Measurements from ENCODE around the gene KCNA3.
A peak's percentile ranks its signal among the peaks of the same experiment; 100 is the strongest.

Gene KCNA3

DNA sequence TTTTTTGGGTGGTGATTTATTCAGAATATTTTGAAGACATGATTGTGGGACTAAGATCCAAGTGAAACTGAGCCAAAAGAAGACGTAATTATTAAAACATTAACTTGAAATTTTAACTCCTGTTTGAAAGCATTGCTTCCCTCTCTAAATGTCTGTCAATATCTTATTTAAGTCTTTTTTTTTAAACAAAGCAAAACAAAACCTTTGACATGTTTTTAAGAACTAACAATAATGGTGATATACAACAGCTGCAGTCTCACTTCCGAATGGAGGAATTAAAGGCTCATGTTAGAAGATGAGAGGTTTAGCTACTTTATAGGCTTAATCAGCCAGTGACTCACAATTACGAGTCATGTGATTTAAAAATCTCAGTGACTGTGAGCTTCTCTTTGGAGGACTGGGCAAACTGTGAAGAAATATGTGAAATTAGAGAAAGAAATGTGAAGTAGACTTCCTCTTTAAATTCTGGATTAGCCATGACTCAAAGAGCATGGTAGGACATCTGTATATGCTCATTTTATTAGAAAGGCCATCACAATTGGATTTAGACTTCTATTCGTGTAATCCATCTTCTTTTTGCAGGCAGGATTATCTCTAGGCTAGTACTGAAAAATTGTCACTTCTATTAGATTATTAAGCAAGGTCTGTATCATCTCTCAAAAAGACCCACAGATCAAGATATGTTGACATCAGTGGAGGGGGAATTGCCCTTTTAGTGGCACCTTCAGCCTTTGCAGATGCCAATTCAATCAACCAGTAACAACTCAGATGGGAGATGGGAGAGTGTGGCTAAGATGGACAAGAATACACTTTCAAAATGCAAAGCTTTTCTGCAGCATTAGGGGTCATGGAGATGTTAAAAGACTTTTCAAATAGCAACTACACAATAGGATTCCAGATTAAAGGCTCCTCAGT is 28.7 kb downstream of the KCNA3 start:
- peaks cover 21% of the 10 kb centered on the region for H3K4me1 ChIP-seq (ENCODE audit: insufficient read depth, low read length)
- H2AFZ ChIP-seq (ENCODE audit: low read depth, low read length), result no peak overlapping the region
- H3K27me3 ChIP-seq (ENCODE audit: insufficient read depth, low read length), result no peaks in the 10 kb centered on the region
- no peaks in the 10 kb centered on the region for H3K9me3 ChIP-seq (ENCODE audit: low read length)
- H3K4me3 ChIP-seq (ENCODE audit: low read length), result no peak overlapping the region
- no peaks in the 10 kb centered on the region for H3K36me3 ChIP-seq (ENCODE audit: insufficient read depth, low read length)

DNA sequence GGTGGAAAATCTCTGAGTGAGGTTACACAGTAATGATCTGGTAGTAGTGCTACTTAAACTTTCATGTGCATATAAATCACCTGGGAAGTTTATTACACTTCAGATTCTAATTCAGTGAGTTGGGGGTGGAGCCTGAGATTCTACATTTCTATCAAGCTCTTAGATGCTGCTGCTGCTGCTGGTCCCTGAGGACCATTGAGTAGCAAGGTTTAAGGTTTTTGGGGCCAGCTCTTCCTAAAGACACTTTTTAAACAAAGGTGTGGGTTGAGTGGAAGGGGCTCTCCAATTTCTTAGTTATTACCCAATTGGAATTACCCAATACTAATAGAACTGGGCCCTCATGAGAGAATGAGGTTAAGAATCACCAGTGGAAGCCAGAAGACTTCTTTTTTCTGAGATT is 29.5 kb downstream of the KCNA3 start:
- H3K36me3 ChIP-seq (ENCODE audit: insufficient read depth, low read length), result no peaks in the 10 kb centered on the region
- H3K9me3 ChIP-seq (ENCODE audit: low read length), result no peaks in the 10 kb centered on the region
- H3K4me3 ChIP-seq (ENCODE audit: low read length), result no peak overlapping the region
- H3K4me1 ChIP-seq (ENCODE audit: insufficient read depth, low read length), result peaks cover 21% of the 10 kb centered on the region
- H2AFZ ChIP-seq (ENCODE audit: low read depth, low read length), result no peak overlapping the region
- H3K27me3 ChIP-seq (ENCODE audit: insufficient read depth, low read length), result no peaks in the 10 kb centered on the region

DNA sequence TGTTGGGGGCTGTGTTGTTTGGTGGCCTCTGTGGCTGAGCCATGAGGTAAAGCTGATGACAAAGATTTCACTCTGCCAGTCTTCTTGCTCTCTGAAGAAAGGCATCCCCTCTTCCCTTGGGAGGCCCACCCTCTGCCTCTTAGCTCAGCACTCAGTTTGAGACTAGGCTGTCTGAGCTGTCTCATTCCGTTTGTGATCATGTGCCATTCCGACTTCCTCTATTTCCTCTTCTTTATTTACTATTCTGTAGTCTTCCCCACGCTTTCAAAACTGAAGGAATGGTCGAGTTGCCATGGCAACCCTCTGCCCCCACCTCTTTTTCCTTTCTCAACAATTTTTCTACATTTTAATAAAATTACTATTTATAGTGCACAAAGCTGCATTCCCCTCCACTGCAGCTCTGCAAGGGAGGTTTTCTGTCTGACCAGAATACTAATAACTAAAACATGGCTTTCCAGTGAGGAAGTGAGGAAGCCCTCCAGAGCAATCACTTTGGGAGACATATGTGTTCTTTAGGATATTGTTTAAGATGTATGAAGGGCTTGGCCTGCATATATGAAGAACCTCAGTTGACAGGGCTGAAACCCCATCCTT is 30.8 kb downstream of the KCNA3 start:
- Histone ChIP-seq H3K36me3 (ENCODE audit: insufficient read depth, low read length) (no peaks in the 10 kb centered on the region), H3K4me3 (ENCODE audit: low read length) (no peak overlapping the region), H2AFZ (ENCODE audit: low read depth, low read length) (peak overlapping the region; percentile 67)

DNA sequence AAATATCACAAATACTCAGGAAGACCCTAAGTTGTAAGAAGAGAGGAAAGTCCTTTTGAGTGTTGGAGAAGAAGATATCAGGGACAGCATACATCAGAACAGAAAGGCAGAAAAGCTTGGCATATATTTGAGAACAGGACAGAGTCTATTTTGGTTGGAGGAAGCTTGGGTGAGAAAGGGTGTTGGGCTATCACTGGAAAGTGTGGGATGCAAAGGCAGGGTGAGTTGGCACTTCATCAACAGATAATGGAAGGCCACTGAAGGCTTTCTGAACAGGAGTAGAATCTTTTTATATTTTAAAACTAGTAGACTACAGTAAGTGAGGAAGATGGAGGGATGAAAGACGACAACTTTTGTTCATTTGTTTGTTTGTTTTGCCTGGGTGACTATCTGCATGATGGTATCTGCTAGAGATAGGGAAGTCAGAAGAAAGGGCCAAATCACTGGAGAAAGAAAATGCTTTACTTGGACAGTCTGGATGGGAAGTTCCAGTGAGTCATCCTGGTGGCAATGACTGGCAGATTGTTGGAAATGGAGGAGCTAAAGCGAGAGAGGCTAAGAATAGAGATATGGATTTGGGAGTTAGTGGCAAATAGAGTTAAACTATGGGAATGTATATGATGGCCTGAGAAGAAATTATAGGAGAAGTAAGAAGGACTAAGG is 34.9 kb downstream of the KCNA3 start:
- Histone ChIP-seq H3K4me1 (ENCODE audit: insufficient read depth, low read length) (peaks cover 15% of the 10 kb centered on the region), H2AFZ (ENCODE audit: low read depth, low read length) (no peak overlapping the region), H3K27me3 (ENCODE audit: insufficient read depth, low read length) (no peaks in the 10 kb centered on the region), H3K9me3 (ENCODE audit: low read length) (no peaks in the 10 kb centered on the region), H3K4me3 (ENCODE audit: low read length) (no peak overlapping the region), H3K36me3 (ENCODE audit: insufficient read depth, low read length) (no peaks in the 10 kb centered on the region)

More for the DNA sequence above, 30.8 kb downstream of the KCNA3 start:
- Histone ChIP-seq H3K4me1 (ENCODE audit: insufficient read depth, low read length) (peaks cover 20% of the 10 kb centered on the region), H3K27me3 (ENCODE audit: insufficient read depth, low read length) (no peaks in the 10 kb centered on the region), H3K9me3 (ENCODE audit: low read length) (no peaks in the 10 kb centered on the region)

DNA sequence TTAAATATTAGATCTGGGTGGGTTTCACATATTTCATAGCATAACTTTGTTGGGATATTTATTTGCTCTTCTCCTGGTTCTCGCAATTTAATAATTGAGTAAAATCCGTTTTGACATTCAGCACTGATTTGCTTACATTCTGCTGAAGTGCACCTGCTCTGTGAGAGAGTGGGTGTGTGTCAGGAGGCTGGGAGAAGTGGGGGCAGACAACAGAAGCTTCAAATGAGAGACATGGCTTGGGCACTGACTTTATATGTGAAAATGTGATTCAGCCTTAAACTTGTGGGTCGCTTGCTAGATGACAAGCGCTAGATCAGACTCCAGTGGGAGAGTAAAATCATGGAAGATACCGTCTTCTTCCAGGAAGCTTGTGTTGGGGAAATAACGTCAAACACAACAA is 36.2 kb downstream of the KCNA3 start:
- Histone ChIP-seq H3K27me3 (ENCODE audit: insufficient read depth, low read length) (no peaks in the 10 kb centered on the region), H3K4me3 (ENCODE audit: low read length) (no peak overlapping the region), H2AFZ (ENCODE audit: low read depth, low read length) (no peak overlapping the region), H3K36me3 (ENCODE audit: insufficient read depth, low read length) (no peaks in the 10 kb centered on the region), H3K4me1 (ENCODE audit: insufficient read depth, low read length) (peaks cover 4% of the 10 kb centered on the region), H3K9me3 (ENCODE audit: low read length) (no peaks in the 10 kb centered on the region)

DNA sequence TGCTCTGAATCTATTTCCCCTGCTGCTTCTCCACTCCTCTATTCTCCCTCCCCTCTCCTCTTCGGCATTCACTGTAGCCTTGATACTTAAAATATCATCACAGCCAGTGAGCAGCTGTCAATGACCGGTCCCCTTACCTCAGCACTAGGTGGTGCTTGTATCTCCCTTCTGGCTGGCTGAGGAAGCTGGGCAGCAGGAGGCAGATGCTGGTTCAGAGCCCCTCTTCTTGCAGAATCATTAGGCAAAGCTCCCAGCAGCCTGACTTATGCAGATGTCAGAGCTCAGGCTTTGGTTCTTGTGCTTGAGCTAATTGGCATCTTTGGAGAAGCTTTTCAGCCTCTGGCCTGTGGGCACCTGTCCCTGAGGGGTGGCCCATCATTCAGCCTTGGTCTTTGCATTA is 36.7 kb downstream of the KCNA3 start:
- H3K27me3 ChIP-seq (ENCODE audit: insufficient read depth, low read length), result no peaks in the 10 kb centered on the region
- H3K9me3 ChIP-seq (ENCODE audit: low read length), result no peaks in the 10 kb centered on the region
- no peak overlapping the region for H2AFZ ChIP-seq (ENCODE audit: low read depth, low read length)
- H3K4me3 ChIP-seq (ENCODE audit: low read length), result no peak overlapping the region
- no peaks in the 10 kb centered on the region for H3K4me1 ChIP-seq (ENCODE audit: insufficient read depth, low read length)
- no peaks in the 10 kb centered on the region for H3K36me3 ChIP-seq (ENCODE audit: insufficient read depth, low read length)

DNA sequence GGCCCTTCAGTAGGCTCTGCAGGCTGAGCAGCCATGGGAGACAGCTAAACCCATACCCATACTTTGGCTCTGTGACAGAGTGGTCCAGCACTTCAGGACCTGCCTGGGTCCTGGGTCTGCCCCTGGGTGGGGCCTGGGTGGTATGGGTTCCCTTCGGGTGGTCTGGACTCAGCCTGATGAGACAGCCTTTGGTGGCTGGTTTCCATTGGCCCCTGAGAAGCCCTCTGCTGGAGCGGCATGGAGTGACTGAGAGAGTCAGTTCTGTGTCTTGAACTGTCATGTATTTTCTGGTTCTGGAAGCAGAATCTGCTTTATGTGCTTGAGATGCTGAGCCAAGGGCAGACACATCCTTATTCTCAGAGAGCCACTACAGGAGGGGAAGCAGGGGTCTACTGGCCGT is 37.3 kb downstream of the KCNA3 start:
- no peaks in the 10 kb centered on the region for H3K9me3 ChIP-seq (ENCODE audit: low read length)

DNA sequence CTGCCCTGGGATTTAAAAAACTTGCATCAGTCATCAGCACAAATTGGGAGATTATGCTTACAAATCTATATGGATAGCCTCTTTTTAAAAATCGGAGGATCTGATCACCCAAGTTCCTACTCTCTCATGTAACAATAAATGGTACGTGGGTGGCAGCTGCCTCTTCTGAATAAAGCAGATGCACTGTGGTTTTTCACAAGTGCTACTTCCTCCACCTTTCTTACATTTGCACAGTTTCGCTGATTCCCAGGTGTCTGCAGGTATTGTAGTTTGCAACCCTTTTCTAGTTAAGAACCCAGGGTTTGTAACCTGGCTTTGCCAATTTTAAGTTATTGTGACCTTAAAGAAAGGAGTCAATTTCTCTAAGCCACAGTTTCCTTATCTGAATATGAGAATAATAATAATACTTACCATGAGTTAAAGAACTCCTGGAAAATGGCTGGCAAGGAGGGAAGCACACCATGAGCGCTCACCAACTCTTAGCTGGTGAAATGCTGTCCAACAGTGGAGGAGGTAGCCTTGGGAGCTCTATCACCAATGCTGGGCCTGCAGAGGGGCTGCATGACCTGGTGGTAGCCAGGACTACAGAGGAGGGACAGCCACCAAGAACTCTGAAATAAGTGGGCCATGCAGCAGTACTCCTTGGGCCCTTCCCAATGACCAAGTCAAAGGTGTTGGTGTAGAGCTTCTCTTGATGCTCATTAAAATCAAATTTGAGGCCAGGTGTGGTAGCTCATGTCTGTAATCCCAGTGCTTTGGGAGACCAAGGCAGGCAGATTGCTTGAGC is 38.4 kb downstream of the KCNA3 start:
- no peak overlapping the region for H2AFZ ChIP-seq (ENCODE audit: low read depth, low read length)
- no peaks in the 10 kb centered on the region for H3K4me1 ChIP-seq (ENCODE audit: insufficient read depth, low read length)
- H3K4me3 ChIP-seq (ENCODE audit: low read length), result no peak overlapping the region
- H3K27me3 ChIP-seq (ENCODE audit: insufficient read depth, low read length), result no peaks in the 10 kb centered on the region
- H3K36me3 ChIP-seq (ENCODE audit: insufficient read depth, low read length), result no peaks in the 10 kb centered on the region
- H3K9me3 ChIP-seq (ENCODE audit: low read length), result no peaks in the 10 kb centered on the region

More for the DNA sequence above, 37.3 kb downstream of the KCNA3 start:
- Histone ChIP-seq H2AFZ (ENCODE audit: low read depth, low read length) (no peak overlapping the region), H3K27me3 (ENCODE audit: insufficient read depth, low read length) (no peaks in the 10 kb centered on the region), H3K4me1 (ENCODE audit: insufficient read depth, low read length) (no peaks in the 10 kb centered on the region), H3K4me3 (ENCODE audit: low read length) (no peak overlapping the region), H3K36me3 (ENCODE audit: insufficient read depth, low read length) (no peaks in the 10 kb centered on the region)

DNA sequence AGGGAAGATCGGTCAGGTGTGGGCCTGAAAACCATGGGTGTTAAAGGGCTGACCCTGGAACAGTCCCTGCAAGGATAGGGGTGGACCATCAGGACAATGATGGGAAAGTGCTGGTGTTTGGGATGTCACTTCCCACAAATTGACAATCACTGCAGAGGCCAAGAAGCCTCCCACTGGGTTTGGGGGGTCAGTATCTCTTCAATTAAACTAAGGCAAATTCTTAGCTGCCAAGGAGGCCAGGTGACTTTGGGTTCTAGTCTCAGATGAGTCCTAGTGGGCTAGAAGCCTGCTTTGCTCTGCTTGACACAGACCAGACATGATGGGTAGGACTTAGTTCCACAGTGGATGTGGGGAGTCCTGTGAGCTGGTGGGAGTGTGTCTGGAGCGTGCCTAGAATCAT is 39.3 kb downstream of the KCNA3 start:
- no peak overlapping the region for H2AFZ ChIP-seq (ENCODE audit: low read depth, low read length)
- no peaks in the 10 kb centered on the region for H3K9me3 ChIP-seq (ENCODE audit: low read length)
- no peaks in the 10 kb centered on the region for H3K36me3 ChIP-seq (ENCODE audit: insufficient read depth, low read length)
- H3K4me3 ChIP-seq (ENCODE audit: low read length), result no peak overlapping the region
- no peaks in the 10 kb centered on the region for H3K27me3 ChIP-seq (ENCODE audit: insufficient read depth, low read length)
- no peaks in the 10 kb centered on the region for H3K4me1 ChIP-seq (ENCODE audit: insufficient read depth, low read length)

DNA sequence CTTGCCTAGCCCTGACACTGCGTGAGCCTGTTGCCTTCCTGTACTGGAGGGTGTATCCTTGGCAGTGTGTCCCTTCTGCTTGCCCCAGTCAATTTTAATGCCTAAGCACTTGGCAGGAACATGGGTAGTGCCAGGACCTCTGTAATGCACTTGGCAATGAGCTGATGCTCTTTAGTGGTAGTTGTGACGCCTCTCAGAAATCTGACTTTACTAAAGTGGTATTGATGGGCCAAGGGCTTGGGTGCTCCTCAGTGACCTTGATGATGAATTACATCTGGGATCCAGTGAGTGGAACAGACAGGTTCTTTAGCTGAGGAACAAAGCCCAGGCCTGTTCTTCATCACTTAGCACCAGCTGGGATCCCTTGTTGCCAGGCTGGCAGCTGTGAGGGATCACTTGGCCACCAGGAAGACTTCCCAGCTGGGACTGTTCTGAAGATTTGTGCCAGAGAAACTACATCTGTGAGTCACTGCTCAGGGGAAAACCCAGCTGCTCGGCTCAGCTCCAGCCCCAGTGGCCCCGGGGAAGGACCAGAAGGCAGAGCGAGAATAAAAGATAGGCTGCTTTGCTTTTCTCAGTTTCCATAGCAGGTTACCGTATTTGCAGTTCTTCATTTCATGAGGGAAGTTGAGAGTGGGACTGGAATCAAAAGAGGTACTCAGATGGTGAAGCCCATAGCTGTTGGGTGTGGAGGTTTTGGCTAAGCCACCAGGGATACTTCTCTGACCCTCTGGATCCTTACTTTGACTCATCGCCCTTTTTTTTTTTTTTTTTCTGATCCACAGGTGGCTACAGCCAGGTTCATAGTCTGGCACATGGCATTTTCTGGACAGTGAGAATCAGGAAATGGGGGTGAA is 40.1 kb downstream of the KCNA3 start:
- Histone ChIP-seq H3K36me3 (ENCODE audit: insufficient read depth, low read length) (no peaks in the 10 kb centered on the region), H3K4me1 (ENCODE audit: insufficient read depth, low read length) (no peaks in the 10 kb centered on the region), H3K9me3 (ENCODE audit: low read length) (no peaks in the 10 kb centered on the region), H3K4me3 (ENCODE audit: low read length) (no peak overlapping the region), H2AFZ (ENCODE audit: low read depth, low read length) (no peak overlapping the region), H3K27me3 (ENCODE audit: insufficient read depth, low read length) (no peaks in the 10 kb centered on the region)

DNA sequence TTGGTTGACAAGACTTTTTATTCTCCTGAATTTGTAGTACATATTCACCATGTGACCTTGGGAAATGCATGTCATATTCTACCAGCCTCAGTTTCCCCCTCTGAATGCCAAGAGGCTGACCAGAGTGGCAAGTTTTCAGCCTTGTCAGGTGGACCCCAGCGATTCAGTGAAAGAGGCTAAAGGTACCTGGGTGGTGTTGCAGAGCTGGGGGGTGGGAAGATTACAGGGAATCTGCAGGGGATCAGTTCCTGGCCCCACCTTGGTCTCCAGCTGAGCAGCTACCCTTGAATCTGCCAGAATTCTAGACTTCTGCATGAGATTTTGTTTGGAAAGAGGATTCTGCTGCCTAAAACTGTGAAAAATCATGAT is 40.7 kb downstream of the KCNA3 start:
- no peaks in the 10 kb centered on the region for H3K9me3 ChIP-seq (ENCODE audit: low read length)
- H2AFZ ChIP-seq (ENCODE audit: low read depth, low read length), result no peak overlapping the region
- no peak overlapping the region for H3K4me3 ChIP-seq (ENCODE audit: low read length)
- H3K27me3 ChIP-seq (ENCODE audit: insufficient read depth, low read length), result no peaks in the 10 kb centered on the region
- no peaks in the 10 kb centered on the region for H3K4me1 ChIP-seq (ENCODE audit: insufficient read depth, low read length)
- H3K36me3 ChIP-seq (ENCODE audit: insufficient read depth, low read length), result no peaks in the 10 kb centered on the region

DNA sequence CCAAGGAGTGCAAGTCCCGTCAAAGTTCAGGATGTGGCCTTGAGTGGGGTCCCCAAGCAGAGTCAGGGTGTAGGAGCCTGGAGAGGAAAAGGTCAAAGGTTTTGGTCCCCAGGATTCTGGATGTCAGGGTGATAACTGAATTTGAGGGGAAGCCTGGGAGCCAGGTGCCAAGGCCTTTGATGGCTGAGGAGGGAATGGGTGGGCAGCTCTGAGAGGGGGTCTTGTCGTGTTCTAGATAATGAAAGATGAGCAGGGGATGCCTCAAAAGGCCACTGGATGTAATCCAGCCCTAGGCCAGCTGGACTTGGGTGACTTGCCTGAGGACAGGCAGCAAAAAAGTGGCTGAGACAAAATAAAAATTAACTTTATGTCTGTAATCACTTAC is 41.1 kb downstream of the KCNA3 start:
- Histone ChIP-seq H3K4me1 (ENCODE audit: insufficient read depth, low read length) (no peaks in the 10 kb centered on the region), H3K36me3 (ENCODE audit: insufficient read depth, low read length) (no peaks in the 10 kb centered on the region), H2AFZ (ENCODE audit: low read depth, low read length) (no peak overlapping the region), H3K9me3 (ENCODE audit: low read length) (no peaks in the 10 kb centered on the region), H3K27me3 (ENCODE audit: insufficient read depth, low read length) (no peaks in the 10 kb centered on the region), H3K4me3 (ENCODE audit: low read length) (no peak overlapping the region)

All from neuron (in vitro differentiated cells).